Hindlimb muscle (tissue), 1 donor: ENCODE measurements around the gene CBS. TPM values are rescaled to one million over a fixed set of nuclear protein-coding genes. Genes with fewer than 3 reads are reported as not detected.
A peak's percentile ranks its signal among the peaks of the same experiment; 100 is the strongest.
"Not testable (repeated sequence)": the region's sequence is repeated elsewhere in the genome, so short reads cannot be mapped to it uniquely, and the experiment has no call there.

Source experiments
- DNase-seq: peaks from one replicate; pipeline ENCODE4 v3.0.0-alpha.2; 2013
- polyA plus RNA-seq: library from polyadenylated mRNA; unstranded; fragments of 120-200 nt; gene quantifications from one replicate; pipeline ENCODE4 v1.2.1, GENCODE V29; 2013; ENCODE audit not compliant: insufficient read length

CBS gene
- polyA plus RNA-seq, result 15.2 TPM

GRCh38 chr21:43075170-43076022 lies at the start of gene CBS:
Gene CBS (minus strand): TSS chr21:43075835. CDS start chr21:43072193, 3,642 bp downstream.
- not testable (repeated sequence) for DNase-seq

GRCh38 chr21:43115956-43116355 lies 40.3 kb upstream of the CBS start:
- DNase-seq, result not testable (repeated sequence)

- DNase-seq, result not testable (repeated sequence)
Observed at GRCh38 chr21:43114483-43114882, 38.8 kb upstream of the CBS start.

GRCh38 chr21:43109006-43109405 lies 33.4 kb upstream of the CBS start:
- not testable (repeated sequence) for DNase-seq

GRCh38 chr21:43108177-43108576 lies 32.5 kb upstream of the CBS start:
- not testable (repeated sequence) for DNase-seq

GRCh38 chr21:43107794-43108137 lies 32.1 kb upstream of the CBS start:
- DNase-seq, result not testable (repeated sequence)

- peak; percentile 2 for DNase-seq
Observed at GRCh38 chr21:43106965-43107793, 31.5 kb upstream of the CBS start, which contains the start of gene U2AF1. Gene U2AF1 (minus strand): TSS chr21:43107570. CDS start chr21:43107494, 76 bp downstream.

- DNase-seq, result not testable (repeated sequence)
Observed at GRCh38 chr21:43104642-43105041, 29.0 kb upstream of the CBS start.

- not testable (repeated sequence) for DNase-seq
Observed at GRCh38 chr21:43102281-43102680, 26.6 kb upstream of the CBS start.

- DNase-seq, result not testable (repeated sequence)
Observed at GRCh38 chr21:43101676-43102075, 26.0 kb upstream of the CBS start.

GRCh38 chr21:43101000-43101399 lies 25.4 kb upstream of the CBS start:
- not testable (repeated sequence) for DNase-seq

- not testable (repeated sequence) for DNase-seq
Observed at GRCh38 chr21:43091979-43092614, 16.5 kb upstream of the CBS start.

- DNase-seq, result not testable (repeated sequence)
Observed at GRCh38 chr21:43090947-43091346, 15.3 kb upstream of the CBS start.

- DNase-seq, result not testable (repeated sequence)
Observed at GRCh38 chr21:43089463-43089862, 13.8 kb upstream of the CBS start.

- not testable (repeated sequence) for DNase-seq
Observed at GRCh38 chr21:43082587-43083300, 7.1 kb upstream of the CBS start.

GRCh38 chr21:43076643-43077042 lies 1.0 kb upstream of the CBS start:
- not testable (repeated sequence) for DNase-seq

GRCh38 chr21:43076023-43076637 lies 495 bp upstream of the CBS start:
- not testable (repeated sequence) for DNase-seq

GRCh38 chr21:43074401-43075169 lies 1.1 kb downstream of the CBS start:
- DNase-seq, result not testable (repeated sequence)

- not testable (repeated sequence) for DNase-seq
Observed at GRCh38 chr21:43072742-43073141, 2.9 kb downstream of the CBS start.

- not testable (repeated sequence) for DNase-seq
Observed at GRCh38 chr21:43069682-43070081, 6.0 kb downstream of the CBS start.

- DNase-seq, result not testable (repeated sequence)
Observed at GRCh38 chr21:43068065-43068464, 7.6 kb downstream of the CBS start.
